OCI-LY7 (cell line): ENCODE results near the gene FAM193A. TPM values are rescaled to one million over a fixed set of nuclear protein-coding genes. Genes with fewer than 3 reads are reported as not detected.
A peak's percentile ranks its signal among the peaks of the same experiment; 100 is the strongest.

Experiments used
- BruUV-seq: library from RNA; stranded (reverse); fragments of 400-500 nt; replicated peaks from 2 replicates; lab custom pipeline; 2021; lab: Mats Ljungman, UMichigan
- CTCF ChIA-PET: fragments of 300-600 bp; sonication (Branson Sonifier 250); formaldehyde crosslinking; loops from one replicate; lab custom pipeline; 2022; ENCODE audit warnings: antibody characterized with exemption; ENCODE audit not compliant: unreplicated experiment; lab: Charles Lee
- POLR2A ChIA-PET: fragments of 300-600 bp; sonication (Branson Sonifier 250); formaldehyde crosslinking; loops from one replicate; lab custom pipeline; 2022; ENCODE audit warnings: antibody characterized with exemption; lab: Charles Lee
- DNase-seq: peaks from one replicate; pipeline ENCODE4 v3.0.0-alpha.2; 2015; ENCODE audit warnings: low spot score
- H2AFZ ChIP-seq: fragments of 200-600 bp; sonication (generic), shearing (Covaris generic); 2 replicates; pipeline ENCODE4 v1.6.1; 2014; ENCODE audit warnings: mild to moderate bottlenecking, antibody characterized with exemption, low read length, moderate library complexity
- H3K27ac ChIP-seq: fragments of 200-600 bp; sonication (generic); 2 replicates; pipeline ENCODE4 v1.5.1; 2014; ENCODE audit warnings: mixed run types, low read depth, mild to moderate bottlenecking, moderate library complexity, low read length, inconsistent platforms; ENCODE audit not compliant: poor library complexity, severe bottlenecking
- H3K36me3 ChIP-seq: fragments of 200-600 bp; sonication (generic); 2 replicates; pipeline ENCODE4 v1.6.1; 2014; ENCODE audit warnings: mild to moderate bottlenecking, antibody characterized with exemption, low read length, moderate library complexity, mixed read lengths; ENCODE audit not compliant: insufficient read depth
- H3K4me1 ChIP-seq: fragments of 200-600 bp; sonication (generic); 2 replicates; pipeline ENCODE4 v1.5.1; 2014; ENCODE audit warnings: mild to moderate bottlenecking, low read length; ENCODE audit not compliant: insufficient read depth, poor library complexity, severe bottlenecking
- H3K4me2 ChIP-seq: fragments of 200-600 bp; sonication (generic); 2 replicates; pipeline ENCODE4 v1.6.1; 2014; ENCODE audit warnings: mild to moderate bottlenecking, low read length
- H3K4me3 ChIP-seq: fragments of 200-600 bp; sonication (generic); 2 replicates; pipeline ENCODE4 v1.5.1; 2014; ENCODE audit warnings: mild to moderate bottlenecking, low read depth, low read length; ENCODE audit not compliant: poor library complexity, severe bottlenecking
- H3K79me2 ChIP-seq: fragments of 200-600 bp; sonication (generic); 2 replicates; pipeline ENCODE4 v1.6.1; 2016; ENCODE audit warnings: low read depth, mild to moderate bottlenecking, low read length, moderate library complexity, mixed read lengths; ENCODE audit not compliant: insufficient read depth
- H3K9me2 ChIP-seq: fragments of 200-600 bp; sonication (generic); 2 replicates; pipeline ENCODE4 v1.6.1; 2016; ENCODE audit warnings: mild to moderate bottlenecking, low read length, mixed read lengths; ENCODE audit not compliant: insufficient read depth
- H3K9me3 ChIP-seq: fragments of 200-600 bp; sonication (generic); 2 replicates; pipeline ENCODE4 v1.6.1; 2014; ENCODE audit warnings: mild to moderate bottlenecking, mixed run types, low read length, mixed read lengths
- H4K20me1 ChIP-seq: fragments of 200-600 bp; sonication (generic); 2 replicates; pipeline ENCODE4 v1.6.1; 2014; ENCODE audit warnings: mild to moderate bottlenecking, antibody characterized with exemption, low read length, moderate library complexity, mixed read lengths; ENCODE audit not compliant: insufficient read depth
- EZH2phosphoT487 ChIP-seq: fragments of 200-600 bp; sonication (generic); IDR thresholded peaks from 2 replicates; pipeline ENCODE4 v1.6.1; 2018; ENCODE audit warnings: low read depth, borderline replicate concordance, mild to moderate bottlenecking, mixed run types, antibody characterized with exemption, low read length, moderate library complexity, mixed read lengths
- intact Hi-C: fragments of 100-400 bp; cut with micrococcal nuclease; formaldehyde crosslinking; loops from one replicate; pipeline ENCODE4 v1.10.0; 2022; ENCODE audit not compliant: unreplicated experiment
- total RNA-seq, 2 experiments: library from RNA; depleted of rRNA in 1 of 2; stranded (reverse); fragments of >200 nt in 1 of 2; shearing (Covaris generic) in 1 of 2; gene quantifications; 2 replicates each; pipeline ENCODE4 v1.2.3, GENCODE V29; 2014 to 2022
- TF ChIP-seq, protein P1 (sequence below): fragments of 200-600 bp; sonication (generic); conservative IDR thresholded peaks from 2 replicates; pipeline ENCODE4 v1.5.1; 2014; ENCODE audit warnings: mild to moderate bottlenecking, antibody characterized with exemption, low read length, moderate library complexity, mixed read lengths

FAM193A gene
- total RNA-seq, 2 experiments from 2014 or later = 17.8 to 36.7 TPM

DNA sequence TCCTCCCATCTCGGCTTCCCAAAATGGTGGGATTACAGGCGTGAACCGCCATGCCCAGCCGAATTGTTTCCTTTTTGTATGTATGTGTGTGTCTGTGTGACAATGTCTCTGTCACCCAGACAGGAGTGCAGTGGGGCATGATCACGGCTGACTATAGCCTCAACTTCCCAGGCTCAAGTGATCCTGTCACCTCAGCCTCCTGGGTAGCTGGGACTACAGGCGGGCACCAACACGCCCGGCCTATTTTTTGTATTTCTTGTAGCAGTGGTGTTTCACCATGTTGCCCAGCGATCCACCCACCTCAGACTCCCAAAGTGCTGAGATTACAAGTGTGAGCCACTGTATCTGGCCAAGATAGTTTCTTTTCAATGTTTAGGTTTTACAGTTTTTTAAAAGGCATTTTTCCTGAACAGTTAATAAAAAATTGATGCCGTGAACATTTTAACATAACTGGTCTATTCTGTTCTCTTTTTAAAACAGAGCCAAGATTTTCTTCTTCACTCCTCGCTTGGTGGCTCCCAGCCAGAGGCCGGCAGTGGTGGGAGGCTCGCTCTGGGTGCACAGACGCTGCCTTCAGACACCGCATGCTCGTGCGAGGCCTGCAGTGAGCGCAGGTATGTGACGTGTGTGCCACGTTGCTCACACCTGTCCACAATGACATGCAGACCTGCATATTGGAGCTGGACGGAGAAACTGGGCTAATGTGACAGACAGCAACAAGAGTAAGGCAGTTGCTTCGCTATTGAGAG is 88.5 kb downstream of the FAM193A start:
- Histone ChIP-seq H2AFZ (no peak overlapping the region), H3K36me3 (peaks cover 22% of the 10 kb centered on the region), H3K9me2 (no peaks in the 10 kb centered on the region), H4K20me1 (no peaks in the 10 kb centered on the region), H3K27ac (no peak overlapping the region), H3K79me2 (peaks cover 3% of the 10 kb centered on the region), H3K4me2 (no peak overlapping the region), H3K4me3 (no peak overlapping the region), H3K4me1 (no peaks in the 10 kb centered on the region), H3K9me3 (no peaks in the 10 kb centered on the region)
- POLR2A ChIA-PET = interaction anchor here (0.6 kb wide), 1 partner anchor 27 kb away, joined by 3 read pairs; no protein-coding TSS in a partner anchor
- DNase-seq = no peak
- CTCF ChIA-PET = no interaction called here
- no TSS peak for BruUV-seq
- intact Hi-C loops = no loop called here
- TF ChIP-seq, protein P1, sequence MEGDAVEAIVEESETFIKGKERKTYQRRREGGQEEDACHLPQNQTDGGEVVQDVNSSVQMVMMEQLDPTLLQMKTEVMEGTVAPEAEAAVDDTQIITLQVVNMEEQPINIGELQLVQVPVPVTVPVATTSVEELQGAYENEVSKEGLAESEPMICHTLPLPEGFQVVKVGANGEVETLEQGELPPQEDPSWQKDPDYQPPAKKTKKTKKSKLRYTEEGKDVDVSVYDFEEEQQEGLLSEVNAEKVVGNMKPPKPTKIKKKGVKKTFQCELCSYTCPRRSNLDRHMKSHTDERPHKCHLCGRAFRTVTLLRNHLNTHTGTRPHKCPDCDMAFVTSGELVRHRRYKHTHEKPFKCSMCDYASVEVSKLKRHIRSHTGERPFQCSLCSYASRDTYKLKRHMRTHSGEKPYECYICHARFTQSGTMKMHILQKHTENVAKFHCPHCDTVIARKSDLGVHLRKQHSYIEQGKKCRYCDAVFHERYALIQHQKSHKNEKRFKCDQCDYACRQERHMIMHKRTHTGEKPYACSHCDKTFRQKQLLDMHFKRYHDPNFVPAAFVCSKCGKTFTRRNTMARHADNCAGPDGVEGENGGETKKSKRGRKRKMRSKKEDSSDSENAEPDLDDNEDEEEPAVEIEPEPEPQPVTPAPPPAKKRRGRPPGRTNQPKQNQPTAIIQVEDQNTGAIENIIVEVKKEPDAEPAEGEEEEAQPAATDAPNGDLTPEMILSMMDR = no peak
- TF ChIP-seq EZH2phosphoT487 = no peak

DNA sequence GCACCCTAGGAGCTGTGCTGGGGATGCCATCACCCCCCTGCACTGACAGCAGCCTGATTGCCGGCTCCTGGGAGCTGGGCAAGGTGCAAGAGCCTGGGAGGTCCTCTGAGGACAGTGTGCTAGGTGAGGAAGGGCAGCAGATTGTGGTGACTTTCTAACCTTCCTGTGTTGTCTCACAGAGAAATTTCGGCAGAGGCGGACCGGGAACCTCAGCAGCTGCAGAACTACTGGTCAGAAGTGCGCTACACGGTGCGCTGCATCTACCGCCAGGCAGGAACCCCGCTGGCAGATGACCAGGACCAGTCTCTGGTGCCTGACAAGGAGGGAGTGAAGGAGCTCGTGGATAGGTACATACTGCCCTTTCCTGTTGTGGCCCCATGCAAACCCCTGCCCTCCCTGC is 89.8 kb downstream of the FAM193A start:
- Histone ChIP-seq H3K79me2 (no peaks in the 10 kb centered on the region), H3K9me3 (no peaks in the 10 kb centered on the region), H3K4me1 (no peaks in the 10 kb centered on the region), H4K20me1 (no peaks in the 10 kb centered on the region), H3K9me2 (no peaks in the 10 kb centered on the region), H3K4me2 (no peak overlapping the region), H3K4me3 (no peak overlapping the region), H3K27ac (no peak overlapping the region), H2AFZ (no peak overlapping the region), H3K36me3 (peaks cover 33% of the 10 kb centered on the region)
- intact Hi-C loops = no loop called here
- CTCF ChIA-PET = no interaction called here
- POLR2A ChIA-PET = interaction anchor here (1.0 kb wide), 1 partner anchor 60 kb away, joined by 3 read pairs; no protein-coding TSS in a partner anchor
- TF ChIP-seq, protein P1 = no peak
- TF ChIP-seq EZH2phosphoT487 = no peak
- no peak for DNase-seq
- BruUV-seq = no TSS peak

DNA sequence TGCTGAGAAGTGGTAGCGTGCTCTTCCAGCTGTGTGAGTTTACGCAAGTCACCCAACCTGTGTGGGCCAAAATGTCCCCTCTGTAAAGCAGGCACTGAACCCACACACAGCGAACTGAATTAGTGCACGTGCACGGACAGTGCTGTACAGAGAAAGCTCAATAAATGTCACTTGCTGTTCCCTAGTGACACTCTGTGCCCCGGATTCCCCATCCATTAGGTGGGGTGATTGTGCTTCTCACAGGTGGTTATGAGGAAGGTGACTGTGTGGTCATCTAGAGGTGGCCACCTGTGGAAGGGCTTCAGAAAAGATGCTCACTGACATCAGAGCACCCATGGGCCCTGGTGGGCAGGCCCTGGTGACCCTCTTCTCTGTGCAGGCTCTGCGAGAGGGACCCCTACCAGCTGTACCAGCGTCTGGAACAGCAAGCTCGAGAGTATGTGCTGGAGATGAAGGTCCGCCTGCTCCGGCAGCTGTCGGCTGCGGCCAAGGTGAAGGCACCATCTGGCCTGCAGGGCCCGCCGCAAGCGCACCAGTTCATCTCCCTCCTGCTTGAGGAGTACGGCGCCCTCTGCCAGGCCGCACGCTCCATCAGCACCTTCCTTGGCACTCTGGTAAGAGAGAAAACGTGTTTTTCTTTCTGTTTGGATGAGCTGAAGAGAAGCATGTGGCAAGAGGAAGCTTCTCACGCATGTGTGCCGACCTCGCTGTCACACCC is 94.3 kb downstream of the FAM193A start:
- Histone ChIP-seq H3K27ac (no peak overlapping the region), H2AFZ (no peak overlapping the region), H4K20me1 (no peaks in the 10 kb centered on the region), H3K4me3 (no peak overlapping the region), H3K79me2 (no peaks in the 10 kb centered on the region), H3K9me3 (no peaks in the 10 kb centered on the region), H3K4me1 (no peaks in the 10 kb centered on the region), H3K36me3 (peaks cover 52% of the 10 kb centered on the region), H3K9me2 (no peaks in the 10 kb centered on the region), H3K4me2 (no peak overlapping the region)
- no peak for DNase-seq
- no TSS peak for BruUV-seq
- ChIA-PET CTCF (no interaction called here), POLR2A (no interaction called here)
- intact Hi-C loops = no loop called here
- TF ChIP-seq EZH2phosphoT487 = no peak
- TF ChIP-seq, protein P1 = peak; percentile 45
